SK-N-SH treated with all-trans-retinoic acid at 6 μM for 48 hours (cell line): ENCODE measurements around the gene ACTL6B.

ENCODE experiments used
- ATAC-seq: fragments of 200-7000 bp; cut with Tn5 transposase; 3 replicates; pipeline ENCODE4 v1.9.1; 2020; ENCODE audit warnings: mild to moderate bottlenecking, moderate library complexity
- ARNTL ChIP-seq: fragments of 450-650 bp; formaldehyde crosslinking; IDR thresholded peaks from 2 replicates; pipeline ENCODE4 v1.5.0; 2020; ENCODE audit warnings: low read depth, mild to moderate bottlenecking, moderate library complexity, borderline replicate concordance
- BACH2 ChIP-seq: fragments of 250-450 bp; sonication (Bioruptor Pico); IDR thresholded peaks from 2 replicates; pipeline ENCODE4 v1.9.0; 2021; ENCODE audit warnings: mild to moderate bottlenecking, borderline replicate concordance
- CSDC2 ChIP-seq: fragments of 250-450 bp; sonication (Bioruptor Pico); IDR thresholded peaks from 2 replicates; pipeline ENCODE4 v1.5.0; 2020; ENCODE audit warnings: mild to moderate bottlenecking, moderate library complexity
- ESRRG ChIP-seq: fragments of 250-450 bp; sonication (Bioruptor Pico); IDR thresholded peaks from 2 replicates; pipeline ENCODE4 v1.6.1; 2021; ENCODE audit warnings: mild to moderate bottlenecking
- GLIS3 ChIP-seq: fragments of 250-450 bp; sonication (Bioruptor Pico); IDR thresholded peaks from 2 replicates; pipeline ENCODE4 v1.5.0; 2020; ENCODE audit warnings: mild to moderate bottlenecking, moderate library complexity
- ISL1 ChIP-seq: fragments of 250-450 bp; sonication (Bioruptor Pico); IDR thresholded peaks from 2 replicates; pipeline ENCODE4 v2.1.2; 2022; ENCODE audit warnings: mild to moderate bottlenecking, moderate library complexity
- OSR1 ChIP-seq: fragments of 250-450 bp; sonication (Bioruptor Pico); IDR thresholded peaks from 2 replicates; pipeline ENCODE4 v1.8.0; 2022; ENCODE audit warnings: moderate library complexity, mild to moderate bottlenecking, inconsistent platforms
- PPARA ChIP-seq: fragments of 250-450 bp; sonication (Bioruptor Pico); IDR thresholded peaks from 2 replicates; pipeline ENCODE4 v1.5.0; 2020; ENCODE audit warnings: mild to moderate bottlenecking, borderline replicate concordance
- RARB ChIP-seq: fragments of 250-450 bp; sonication (Bioruptor Pico); IDR thresholded peaks from 2 replicates; pipeline ENCODE4 v1.8.0; 2021; ENCODE audit warnings: mild to moderate bottlenecking, moderate library complexity
- SNAI2 ChIP-seq: fragments of 250-450 bp; sonication (Bioruptor Pico); IDR thresholded peaks from 2 replicates; pipeline ENCODE4 v1.5.0; 2020; ENCODE audit warnings: mild to moderate bottlenecking, moderate library complexity
- TCF4 ChIP-seq: fragments of 250-450 bp; sonication (Bioruptor Pico); IDR thresholded peaks from 2 replicates; pipeline ENCODE4 v1.8.0; 2021; ENCODE audit warnings: mild to moderate bottlenecking, moderate library complexity, borderline replicate concordance
- TOX ChIP-seq: fragments of 250-450 bp; sonication (Bioruptor Pico); IDR thresholded peaks from 2 replicates; pipeline ENCODE4 v1.8.0; 2021; ENCODE audit warnings: mild to moderate bottlenecking, moderate library complexity, borderline replicate concordance
- TSHZ2 ChIP-seq: fragments of 250-450 bp; sonication (Bioruptor Pico); IDR thresholded peaks from 2 replicates; pipeline ENCODE4 v1.5.0; 2020; ENCODE audit warnings: mild to moderate bottlenecking, moderate library complexity
- ZC3H10 ChIP-seq: fragments of 250-450 bp; sonication (Bioruptor Pico); IDR thresholded peaks from 2 replicates; pipeline ENCODE4 v1.5.1; 2021; ENCODE audit warnings: mild to moderate bottlenecking, moderate library complexity
- ZFP3 ChIP-seq: fragments of 250-450 bp; sonication (Bioruptor Pico); IDR thresholded peaks from 2 replicates; pipeline ENCODE4 v1.5.0; 2020; ENCODE audit warnings: mild to moderate bottlenecking, moderate library complexity
- ZFP30 ChIP-seq: fragments of 450-650 bp; formaldehyde crosslinking; IDR thresholded peaks from 2 replicates; pipeline ENCODE4 v1.5.0; 2022; ENCODE audit warnings: mild to moderate bottlenecking, moderate library complexity
- ZNF565 ChIP-seq: fragments of 450-650 bp; formaldehyde crosslinking; conservative IDR thresholded peaks from 2 replicates; pipeline ENCODE4 v1.5.0; 2020; ENCODE audit warnings: low read depth, mild to moderate bottlenecking, moderate library complexity
- ZNF70 ChIP-seq: fragments of 450-650 bp; formaldehyde crosslinking; IDR thresholded peaks from 2 replicates; pipeline ENCODE4 v1.5.0; 2020; ENCODE audit warnings: mild to moderate bottlenecking, moderate library complexity
- ZNF8 ChIP-seq: fragments of 450-650 bp; formaldehyde crosslinking; IDR thresholded peaks from 2 replicates; pipeline ENCODE4 v1.5.0; 2020; ENCODE audit warnings: mild to moderate bottlenecking, moderate library complexity
- TF ChIP-seq, protein P1 (sequence below): fragments of 250-450 bp; sonication (Bioruptor Pico); IDR thresholded peaks from 2 replicates; pipeline ENCODE4 v1.5.1; 2021; ENCODE audit warnings: mild to moderate bottlenecking, moderate library complexity
- TF ChIP-seq, protein P2 (sequence below): fragments of 250-450 bp; sonication (Bioruptor Pico); IDR thresholded peaks from 2 replicates; pipeline ENCODE4 v1.8.0; 2021; ENCODE audit warnings: low read depth, mild to moderate bottlenecking, moderate library complexity, borderline replicate concordance
- TF ChIP-seq, protein P3 (sequence below): fragments of 250-450 bp; sonication (Bioruptor Pico); IDR thresholded peaks from 2 replicates; pipeline ENCODE4 v1.8.0; 2020; ENCODE audit warnings: mild to moderate bottlenecking, moderate library complexity, borderline replicate concordance
- TF ChIP-seq, protein P4 (sequence below): fragments of 250-450 bp; sonication (Bioruptor Pico); IDR thresholded peaks from 2 replicates; pipeline ENCODE4 v1.5.1; 2020; ENCODE audit warnings: low read depth, mild to moderate bottlenecking, moderate library complexity

ACTL6B gene

GRCh38 chr7:100696123-100696521 lies 39.9 kb upstream of the ACTL6B start:
- no peak for ATAC-seq
- no peak for TF ChIP-seq TOX (CRISPR knock-in tag)
- no peak for TF ChIP-seq BACH2 (CRISPR knock-in tag)
- TF ChIP-seq TSHZ2 (CRISPR knock-in tag) = no peak
- no peak for TF ChIP-seq ZFP30 (CRISPR knock-in tag)
- TF ChIP-seq OSR1 (CRISPR knock-in tag) = no peak
- TF ChIP-seq ESRRG (CRISPR knock-in tag) = no peak
- TF ChIP-seq GLIS3 = no peak
- TF ChIP-seq ISL1 (CRISPR knock-in tag) = no peak
- TF ChIP-seq, protein P1, sequence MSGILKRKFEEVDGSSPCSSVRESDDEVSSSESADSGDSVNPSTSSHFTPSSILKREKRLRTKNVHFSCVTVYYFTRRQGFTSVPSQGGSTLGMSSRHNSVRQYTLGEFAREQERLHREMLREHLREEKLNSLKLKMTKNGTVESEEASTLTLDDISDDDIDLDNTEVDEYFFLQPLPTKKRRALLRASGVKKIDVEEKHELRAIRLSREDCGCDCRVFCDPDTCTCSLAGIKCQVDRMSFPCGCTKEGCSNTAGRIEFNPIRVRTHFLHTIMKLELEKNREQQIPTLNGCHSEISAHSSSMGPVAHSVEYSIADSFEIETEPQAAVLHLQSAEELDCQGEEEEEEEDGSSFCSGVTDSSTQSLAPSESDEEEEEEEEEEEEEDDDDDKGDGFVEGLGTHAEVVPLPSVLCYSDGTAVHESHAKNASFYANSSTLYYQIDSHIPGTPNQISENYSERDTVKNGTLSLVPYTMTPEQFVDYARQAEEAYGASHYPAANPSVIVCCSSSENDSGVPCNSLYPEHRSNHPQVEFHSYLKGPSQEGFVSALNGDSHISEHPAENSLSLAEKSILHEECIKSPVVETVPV (CRISPR knock-in tag) = no peak
- TF ChIP-seq PPARA = no peak
- no peak for TF ChIP-seq ARNTL (CRISPR knock-in tag)
- no peak for TF ChIP-seq SNAI2 (CRISPR knock-in tag)
- TF ChIP-seq, protein P2, sequence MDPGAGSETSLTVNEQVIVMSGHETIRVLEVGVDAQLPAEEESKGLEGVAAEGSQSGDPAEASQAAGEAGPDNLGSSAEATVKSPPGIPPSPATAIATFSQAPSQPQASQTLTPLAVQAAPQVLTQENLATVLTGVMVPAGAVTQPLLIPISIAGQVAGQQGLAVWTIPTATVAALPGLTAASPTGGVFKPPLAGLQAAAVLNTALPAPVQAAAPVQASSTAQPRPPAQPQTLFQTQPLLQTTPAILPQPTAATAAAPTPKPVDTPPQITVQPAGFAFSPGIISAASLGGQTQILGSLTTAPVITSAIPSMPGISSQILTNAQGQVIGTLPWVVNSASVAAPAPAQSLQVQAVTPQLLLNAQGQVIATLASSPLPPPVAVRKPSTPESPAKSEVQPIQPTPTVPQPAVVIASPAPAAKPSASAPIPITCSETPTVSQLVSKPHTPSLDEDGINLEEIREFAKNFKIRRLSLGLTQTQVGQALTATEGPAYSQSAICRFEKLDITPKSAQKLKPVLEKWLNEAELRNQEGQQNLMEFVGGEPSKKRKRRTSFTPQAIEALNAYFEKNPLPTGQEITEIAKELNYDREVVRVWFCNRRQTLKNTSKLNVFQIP = no peak
- TF ChIP-seq, protein P3, sequence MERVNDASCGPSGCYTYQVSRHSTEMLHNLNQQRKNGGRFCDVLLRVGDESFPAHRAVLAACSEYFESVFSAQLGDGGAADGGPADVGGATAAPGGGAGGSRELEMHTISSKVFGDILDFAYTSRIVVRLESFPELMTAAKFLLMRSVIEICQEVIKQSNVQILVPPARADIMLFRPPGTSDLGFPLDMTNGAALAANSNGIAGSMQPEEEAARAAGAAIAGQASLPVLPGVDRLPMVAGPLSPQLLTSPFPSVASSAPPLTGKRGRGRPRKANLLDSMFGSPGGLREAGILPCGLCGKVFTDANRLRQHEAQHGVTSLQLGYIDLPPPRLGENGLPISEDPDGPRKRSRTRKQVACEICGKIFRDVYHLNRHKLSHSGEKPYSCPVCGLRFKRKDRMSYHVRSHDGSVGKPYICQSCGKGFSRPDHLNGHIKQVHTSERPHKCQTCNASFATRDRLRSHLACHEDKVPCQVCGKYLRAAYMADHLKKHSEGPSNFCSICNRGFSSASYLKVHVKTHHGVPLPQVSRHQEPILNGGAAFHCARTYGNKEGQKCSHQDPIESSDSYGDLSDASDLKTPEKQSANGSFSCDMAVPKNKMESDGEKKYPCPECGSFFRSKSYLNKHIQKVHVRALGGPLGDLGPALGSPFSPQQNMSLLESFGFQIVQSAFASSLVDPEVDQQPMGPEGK (CRISPR knock-in tag) = no peak
- no peak for TF ChIP-seq ZC3H10 (CRISPR knock-in tag)
- TF ChIP-seq ZFP3 (CRISPR knock-in tag) = no peak
- TF ChIP-seq ZNF565 (CRISPR knock-in tag) = no peak
- TF ChIP-seq, protein P4, sequence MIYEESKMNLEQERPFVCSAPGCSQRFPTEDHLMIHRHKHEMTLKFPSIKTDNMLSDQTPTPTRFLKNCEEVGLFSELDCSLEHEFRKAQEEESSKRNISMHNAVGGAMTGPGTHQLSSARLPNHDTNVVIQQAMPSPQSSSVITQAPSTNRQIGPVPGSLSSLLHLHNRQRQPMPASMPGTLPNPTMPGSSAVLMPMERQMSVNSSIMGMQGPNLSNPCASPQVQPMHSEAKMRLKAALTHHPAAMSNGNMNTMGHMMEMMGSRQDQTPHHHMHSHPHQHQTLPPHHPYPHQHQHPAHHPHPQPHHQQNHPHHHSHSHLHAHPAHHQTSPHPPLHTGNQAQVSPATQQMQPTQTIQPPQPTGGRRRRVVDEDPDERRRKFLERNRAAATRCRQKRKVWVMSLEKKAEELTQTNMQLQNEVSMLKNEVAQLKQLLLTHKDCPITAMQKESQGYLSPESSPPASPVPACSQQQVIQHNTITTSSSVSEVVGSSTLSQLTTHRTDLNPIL = no peak
- TF ChIP-seq, all 23 proteins: peak for 0

- peak; percentile 5; the same call in 1 of the 3 replicates for ATAC-seq
- TF ChIP-seq ARNTL (CRISPR knock-in tag) (no peak), TCF4 (CRISPR knock-in tag) (no peak), SNAI2 (CRISPR knock-in tag) (no peak), RARB (no peak), OSR1 (CRISPR knock-in tag) (no peak), CSDC2 (no peak), ZNF8 (CRISPR knock-in tag) (no peak), ZFP3 (CRISPR knock-in tag) (no peak), ZNF565 (CRISPR knock-in tag) (no peak), GLIS3 (no peak), PPARA (no peak), ZFP30 (CRISPR knock-in tag) (no peak), ZNF70 (no peak)
- TF ChIP-seq, protein P2 = no peak
- TF ChIP-seq, protein P1 (CRISPR knock-in tag) = no peak
- TF ChIP-seq, protein P4 = no peak
- TF ChIP-seq, all 23 proteins: peak for 0
Measured at GRCh38 chr7:100694098-100694745, 38.0 kb upstream of the ACTL6B start, which contains the start of gene GIGYF1. TSS of gene GIGYF1 (minus strand) at chr7:100694250. CDS start at chr7:100688238, 6,012 bp downstream.
